ENCODE data around the gene KRTAP4-11. TPM values are rescaled to one million over a fixed set of nuclear protein-coding genes. Genes with fewer than 3 reads are reported as not detected.

Gene KRTAP4-11
- total RNA-seq, 1 experiment from 2014 or later: not detected

DNA sequence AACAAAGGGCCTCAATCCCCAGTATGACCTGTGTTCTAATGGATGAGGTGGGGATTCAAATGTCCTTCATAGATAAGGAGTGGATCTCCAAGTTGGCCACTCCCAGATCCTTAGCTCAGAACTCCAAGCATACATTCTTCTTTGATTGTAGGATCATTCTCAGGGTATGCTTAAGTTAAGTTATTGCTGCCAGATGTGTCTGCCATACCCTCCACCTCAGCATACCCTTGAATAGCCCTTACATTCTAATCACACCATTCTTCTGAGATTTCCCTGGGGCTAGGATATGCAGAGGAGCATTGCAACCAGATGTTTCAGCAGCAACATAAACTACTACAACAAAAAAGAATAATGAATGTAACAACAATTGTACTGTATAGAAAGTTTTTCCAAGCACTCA, 50.9 kb downstream of the KRTAP4-11 start:
- RAD21 ChIA-PET (ENCODE audit: low non-redundant PET in 1 of 2, low total read pairs in 2 of 2, uncharacterized antibody in 2 of 2, unreplicated experiment in 2 of 2): no interaction called here
- Histone ChIP-seq H3K9ac (ENCODE audit: low read length) (peak overlapping the region; percentile 22; the same call in 1 of the 2 replicates), H2AFZ (ENCODE audit: low read depth, low read length, poor library complexity, severe bottlenecking) (no peak overlapping the region), H3K9me3 (ENCODE audit: control insufficient read depth in 1 of 2, insufficient read depth in 1 of 2, low read depth in 1 of 2, low read length in 2 of 2) (no peaks in the 10 kb centered on the region; a peak in 1 of 4 replicates), H4K20me1 (ENCODE audit: insufficient read depth) (no peaks in the 10 kb centered on the region), H3K4me1 (ENCODE audit: control insufficient read depth in 1 of 2, insufficient read depth in 2 of 2, low read length in 2 of 2) (peaks cover 13 to 70% of the 10 kb centered on the region in 2 experiments), H3K27me3 (ENCODE audit: insufficient read depth, low read length) (no peaks in the 10 kb centered on the region), H3K4me2 (ENCODE audit: low read length) (peak overlapping the region; percentile 12; the same call in 1 of the 2 replicates), H3K27ac (ENCODE audit: low read depth, low read length) (no peak overlapping the region; the same call in 1 of the 2 replicates), H3K9me2 (ENCODE audit: insufficient read depth) (no peaks in the 10 kb centered on the region), H3K4me3 (replicated peaks in 1 of 2; ENCODE audit: low read depth in 1 of 2, low read length in 2 of 2) (no peak overlapping the region), H3K36me3 (ENCODE audit: control insufficient read depth in 1 of 2, insufficient read depth in 2 of 2, low read length in 2 of 2) (peaks cover 0 to 37% of the 10 kb centered on the region in 2 experiments; a peak in 2 of 4 replicates), H3K79me2 (ENCODE audit: insufficient read depth, low read length) (no peaks in the 10 kb centered on the region; the same call in 1 of the 2 replicates)
- ATAC-seq: no peak
- BruUV-seq (replicated peaks): TSS peak; percentile 11
- CTCF ChIA-PET: no interaction called here
- POLR2A ChIA-PET: no interaction called here
- intact Hi-C loops (cut with micrococcal nuclease): no loop called here
- TF ChIP-seq EZH2phosphoT487 (IDR thresholded peaks at IDR 0.05; ENCODE audit: borderline replicate concordance): no peak
- no peak for DNase-seq (ENCODE audit: low read depth, low spot score)

Other genes with a start within 250 kb of the KRTAP4-11 start
- 1.5 TPM for gene KRT20, start 233.1 kb downstream of the KRTAP4-11 start, total RNA-seq (2021; ENCODE audit: unreplicated experiment)
- gene KRT23, start 180.7 kb downstream of the KRTAP4-11 start, total RNA-seq (2021; ENCODE audit: unreplicated experiment): 19.0 TPM
- gene KRT39, start 151.4 kb downstream of the KRTAP4-11 start, total RNA-seq (2021; ENCODE audit: unreplicated experiment): not detected
- not detected for gene KRT40, start 134.0 kb downstream of the KRTAP4-11 start, total RNA-seq (2021; ENCODE audit: unreplicated experiment)
- not detected for gene KRTAP3-3, start 124.2 kb downstream of the KRTAP4-11 start, total RNA-seq (2021; ENCODE audit: unreplicated experiment)
- gene KRTAP3-2, start 118.5 kb downstream of the KRTAP4-11 start, total RNA-seq (2021; ENCODE audit: unreplicated experiment): not detected
- not detected for gene KRTAP3-1, start 109.2 kb downstream of the KRTAP4-11 start, total RNA-seq (2021; ENCODE audit: unreplicated experiment)
- gene KRTAP1-5, start 91.2 kb downstream of the KRTAP4-11 start, total RNA-seq (2021; ENCODE audit: unreplicated experiment): not detected
- gene KRTAP1-4, start 88.2 kb downstream of the KRTAP4-11 start, total RNA-seq (2021; ENCODE audit: unreplicated experiment): not detected
- gene KRTAP1-3, start 83.5 kb downstream of the KRTAP4-11 start, total RNA-seq (2021; ENCODE audit: unreplicated experiment): not detected
- not detected for gene KRTAP1-1, start 76.9 kb downstream of the KRTAP4-11 start, total RNA-seq (2021; ENCODE audit: unreplicated experiment)
- gene KRTAP2-1, start 71.1 kb downstream of the KRTAP4-11 start, total RNA-seq (2021; ENCODE audit: unreplicated experiment): not detected
- 1.2 TPM for gene KRTAP2-2, start 63.1 kb downstream of the KRTAP4-11 start, total RNA-seq (2021; ENCODE audit: unreplicated experiment)
- 6.3 TPM for gene KRTAP2-3, start 58.3 kb downstream of the KRTAP4-11 start, total RNA-seq (2021; ENCODE audit: unreplicated experiment)
- 0.76 TPM for gene KRTAP2-4, start 52.5 kb downstream of the KRTAP4-11 start, total RNA-seq (2021; ENCODE audit: unreplicated experiment)
- not detected for gene KRTAP4-7, start 34.2 kb downstream of the KRTAP4-11 start, total RNA-seq (2021; ENCODE audit: unreplicated experiment)
- not detected for gene KRTAP4-8, start 20.2 kb downstream of the KRTAP4-11 start, total RNA-seq (2021; ENCODE audit: unreplicated experiment)
- gene KRTAP4-16, start 16.2 kb downstream of the KRTAP4-11 start, total RNA-seq (2021; ENCODE audit: unreplicated experiment): not detected
- not detected for gene KRTAP4-9, start 13.0 kb downstream of the KRTAP4-11 start, total RNA-seq (2021; ENCODE audit: unreplicated experiment)
- gene KRTAP4-12, start 5.8 kb upstream of the KRTAP4-11 start, total RNA-seq (2021; ENCODE audit: unreplicated experiment): not detected
- gene KRTAP4-6, start 22.2 kb upstream of the KRTAP4-11 start, total RNA-seq (2021; ENCODE audit: unreplicated experiment): not detected
- not detected for gene KRTAP4-5, start 31.5 kb upstream of the KRTAP4-11 start, total RNA-seq (2021; ENCODE audit: unreplicated experiment)
- gene KRTAP4-4, start 42.4 kb upstream of the KRTAP4-11 start, total RNA-seq (2021; ENCODE audit: unreplicated experiment): not detected
- not detected for gene KRTAP4-3, start 49.8 kb upstream of the KRTAP4-11 start, total RNA-seq (2021; ENCODE audit: unreplicated experiment)
- not detected for gene KRTAP4-2, start 59.8 kb upstream of the KRTAP4-11 start, total RNA-seq (2021; ENCODE audit: unreplicated experiment)
- not detected for gene KRTAP4-1, start 66.5 kb upstream of the KRTAP4-11 start, total RNA-seq (2021; ENCODE audit: unreplicated experiment)
- not detected for gene KRTAP9-1, start 71.5 kb upstream of the KRTAP4-11 start, total RNA-seq (2021; ENCODE audit: unreplicated experiment)
- gene KRTAP9-2, start 108.3 kb upstream of the KRTAP4-11 start, total RNA-seq (2021; ENCODE audit: unreplicated experiment): not detected
- gene KRTAP9-3, start 114.1 kb upstream of the KRTAP4-11 start, total RNA-seq (2021; ENCODE audit: unreplicated experiment): not detected
- not detected for gene KRTAP9-8, start 119.6 kb upstream of the KRTAP4-11 start, total RNA-seq (2021; ENCODE audit: unreplicated experiment)
- gene KRTAP9-4, start 131.3 kb upstream of the KRTAP4-11 start, total RNA-seq (2021; ENCODE audit: unreplicated experiment): not detected
- gene KRTAP9-9, start 137.0 kb upstream of the KRTAP4-11 start, total RNA-seq (2021; ENCODE audit: unreplicated experiment): not detected
- gene KRTAP9-6, start 147.0 kb upstream of the KRTAP4-11 start, total RNA-seq (2021; ENCODE audit: unreplicated experiment): not detected
- gene KRTAP9-7, start 157.3 kb upstream of the KRTAP4-11 start, total RNA-seq (2021; ENCODE audit: unreplicated experiment): not detected
- gene KRTAP29-1, start 184.5 kb upstream of the KRTAP4-11 start, total RNA-seq (2021; ENCODE audit: unreplicated experiment): 0.22 TPM
- not detected for gene KRTAP16-1, start 190.9 kb upstream of the KRTAP4-11 start, total RNA-seq (2021; ENCODE audit: unreplicated experiment)
- gene KRTAP17-1, start 197.3 kb upstream of the KRTAP4-11 start, total RNA-seq (2021; ENCODE audit: unreplicated experiment): not detected
- gene KRT33A, start 232.5 kb upstream of the KRTAP4-11 start, total RNA-seq (2021; ENCODE audit: unreplicated experiment): not detected